PC-9 (cell line): ENCODE measurements around the gene KRTAP19-3.
"Not testable (repeated sequence)": the region's sequence is repeated elsewhere in the genome, so short reads cannot be mapped to it uniquely, and the experiment has no call there.

Source experiments
- CTCF ChIP-seq: fragments of 200-600 bp; sonication (generic); conservative IDR thresholded peaks from 2 replicates; pipeline ENCODE4 v1.6.1; 2017; ENCODE audit warnings: mixed run types, antibody characterized with exemption, mild to moderate bottlenecking, moderate library complexity
- EZH2 ChIP-seq: fragments of 200-600 bp; sonication (generic); IDR thresholded peaks from 2 replicates; pipeline ENCODE4 v1.8.0; 2017; ENCODE audit warnings: antibody characterized with exemption, low read depth

GRCh38 chr21:30505621-30506205 lies 13.9 kb upstream of the KRTAP19-3 start:
- TF ChIP-seq CTCF: peak; percentile 64
- not testable (repeated sequence) for TF ChIP-seq EZH2
